Ovary (tissue), 9 donors: ENCODE results near the gene FAM219A. TPM values are rescaled to one million over a fixed set of nuclear protein-coding genes. Genes with fewer than 3 reads are reported as not detected.

Source experiments
- DNase-seq, 5 donors: peaks; one replicate each; pipeline ENCODE4 v3.0.0-alpha.2; 2019 to 2020
- H3K27ac ChIP-seq, 2 donors: fragments of 200-600 bp; one replicate each; pipeline versions ENCODE4 v1.5.1 to v1.8.0; 2019 to 2022
- H3K27me3 ChIP-seq: fragments of 200-600 bp; one replicate; pipeline ENCODE4 v1.8.0; 2022
- H3K36me3 ChIP-seq: fragments of 200-600 bp; sonication (generic); one replicate; pipeline ENCODE4 v1.5.1; 2019
- H3K4me1 ChIP-seq: one replicate; pipeline ENCODE4 v1.8.1; 2013; ENCODE audit warnings: mild to moderate bottlenecking, moderate library complexity; ENCODE audit not compliant: insufficient read depth
- H3K4me3 ChIP-seq: fragments of 200-600 bp; sonication (generic); one replicate; pipeline ENCODE4 v1.5.1; 2017
- H3K9me3 ChIP-seq, 2 donors: fragments of 200-600 bp in 1 of 2; sonication (generic) in 1 of 2; one replicate each; pipeline versions ENCODE4 v1.5.1 to v1.8.1; 2013 to 2019; ENCODE audit warnings: mild to moderate bottlenecking in 1 of 2, moderate library complexity in 1 of 2
- EP300 ChIP-seq: sonication (generic); formaldehyde crosslinking; IDR thresholded peaks from one replicate; pipeline ENCODE4 v1.6.1; 2017; ENCODE audit warnings: antibody characterized with exemption
- POLR2A ChIP-seq: fragments of 450-650 bp; IDR thresholded peaks from one replicate; pipeline ENCODE4 v1.6.1; 2017; ENCODE audit warnings: antibody characterized with exemption, mild to moderate bottlenecking, moderate library complexity
- WGBS, 3 donors: extraction: QIAGEN DNeasy Blood & Tissue Kit in 1 of 3; methylation state at CpG; one replicate each; pipeline versions ENCODE4 v1.1.5 to v1.1.7; 2013 to 2017; 5-methylcytosine and 5-hydroxymethylcytosine counted together
- intact Hi-C, 4 donors: fragments of 100-400 bp; cut with DNase I; formaldehyde crosslinking; loops; one replicate each; pipeline versions ENCODE4 v1.11.0 to v1.15.1; 2022 to 2023
- polyA plus RNA-seq, 2 donors: library from polyadenylated mRNA; stranded (reverse); fragments of 200-250 nt in 1 of 2; fragments of 350-450 nt in 1 of 2; fragmentation: Illumina TruSeq in 1 of 2; extraction: RNeasy Lipid Tissue Mini Kit (QIAGEN cat#74804) in 1 of 2; gene quantifications; one replicate each; pipeline ENCODE4 v1.2.3, GENCODE V29; 2013 to 2014
- total RNA-seq, 7 donors: library from RNA; depleted of rRNA in 2 of 7; stranded (reverse); fragments of >200 nt in 2 of 7; fragmentation: NEBNext Ultra II Directional in 3 of 7; extraction: Animal tissue kit (Norgen Biotek cat#: 25700) in 3 of 7; gene quantifications; one replicate each; pipeline versions ENCODE4 v1.1.0 to v1.2.4, GENCODE V29; 2016 to 2023
- TF ChIP-seq, protein P1 (sequence below), 3 donors: fragments of 450-650 bp in 2 of 3; fragments of 200-600 bp in 1 of 3; IDR thresholded peaks; one replicate each; pipeline versions ENCODE4 v1.5.1 to v1.8.0; 2016 to 2022; ENCODE audit warnings: antibody characterized with exemption in 3 of 3, mild to moderate bottlenecking in 1 of 3
- donor health status: DM: no; HTN: no; CAD: no; lungs with moderate emphysema.
- donor health status: DM: no; HTN: no; CAD: no.
- donor health status: Bipolar disorder and iron deficiency.
- donor health status: DM: yes; HTN: yes; CAD: no.
- donor health status: DM: no; HTN: no; CAD: no.
- donor health status: DM: yes; HTN: yes; CAD: no.

Gene FAM219A
- total and polyA plus RNA-seq, 9 donors = 5.2 to 24.7 (median 15.2) TPM

DNA sequence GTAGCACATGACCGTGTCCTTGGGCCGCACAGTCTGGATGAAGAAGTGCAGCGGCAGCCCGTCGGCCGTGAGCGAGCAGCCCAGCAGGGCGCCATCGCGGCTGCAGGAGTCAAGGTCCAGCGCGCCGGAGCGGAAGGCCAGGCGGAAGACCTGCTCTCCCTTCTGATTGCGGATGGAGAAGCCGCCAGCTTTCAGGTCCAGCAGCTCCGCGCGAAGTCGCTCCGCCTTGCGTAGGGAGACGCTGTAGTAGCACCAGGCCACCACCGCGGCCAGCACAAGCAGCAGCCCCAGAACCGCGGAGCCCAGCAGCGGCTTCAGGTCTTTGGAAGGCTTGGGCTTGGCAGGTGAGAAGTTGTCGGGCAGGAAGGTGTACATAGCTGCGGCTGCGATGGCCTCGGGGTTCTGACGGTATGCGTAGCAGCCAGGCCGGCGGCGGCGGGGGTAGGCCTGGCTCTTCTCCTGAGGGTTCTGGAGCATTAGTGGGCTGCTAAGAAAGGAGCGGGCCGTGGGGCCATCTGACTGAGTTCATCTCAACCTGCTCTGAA, 85.8 kb downstream of the FAM219A start:
- Histone ChIP-seq H3K4me3 (no peak overlapping the region), H3K27ac (no peak overlapping the region), H3K36me3 (no peaks in the 10 kb centered on the region), H3K9me3 (peaks cover 0 to 18% of the 10 kb centered on the region in 2 donors), H3K27me3 (no peaks in the 10 kb centered on the region), H3K4me1 (peaks cover 1% of the 10 kb centered on the region)
- DNase-seq = no peak
- TF ChIP-seq POLR2A (no peak), EP300 (no peak)
- TF ChIP-seq, protein P1, sequence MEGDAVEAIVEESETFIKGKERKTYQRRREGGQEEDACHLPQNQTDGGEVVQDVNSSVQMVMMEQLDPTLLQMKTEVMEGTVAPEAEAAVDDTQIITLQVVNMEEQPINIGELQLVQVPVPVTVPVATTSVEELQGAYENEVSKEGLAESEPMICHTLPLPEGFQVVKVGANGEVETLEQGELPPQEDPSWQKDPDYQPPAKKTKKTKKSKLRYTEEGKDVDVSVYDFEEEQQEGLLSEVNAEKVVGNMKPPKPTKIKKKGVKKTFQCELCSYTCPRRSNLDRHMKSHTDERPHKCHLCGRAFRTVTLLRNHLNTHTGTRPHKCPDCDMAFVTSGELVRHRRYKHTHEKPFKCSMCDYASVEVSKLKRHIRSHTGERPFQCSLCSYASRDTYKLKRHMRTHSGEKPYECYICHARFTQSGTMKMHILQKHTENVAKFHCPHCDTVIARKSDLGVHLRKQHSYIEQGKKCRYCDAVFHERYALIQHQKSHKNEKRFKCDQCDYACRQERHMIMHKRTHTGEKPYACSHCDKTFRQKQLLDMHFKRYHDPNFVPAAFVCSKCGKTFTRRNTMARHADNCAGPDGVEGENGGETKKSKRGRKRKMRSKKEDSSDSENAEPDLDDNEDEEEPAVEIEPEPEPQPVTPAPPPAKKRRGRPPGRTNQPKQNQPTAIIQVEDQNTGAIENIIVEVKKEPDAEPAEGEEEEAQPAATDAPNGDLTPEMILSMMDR (IDR thresholded peaks at IDR 0.05) = no peak
- intact Hi-C loops = no loop called here
- WGBS, 3 donors = 34 to 56% (median 51%) methylated on average over 34 to 41 of the region's 41 CpGs

DNA sequence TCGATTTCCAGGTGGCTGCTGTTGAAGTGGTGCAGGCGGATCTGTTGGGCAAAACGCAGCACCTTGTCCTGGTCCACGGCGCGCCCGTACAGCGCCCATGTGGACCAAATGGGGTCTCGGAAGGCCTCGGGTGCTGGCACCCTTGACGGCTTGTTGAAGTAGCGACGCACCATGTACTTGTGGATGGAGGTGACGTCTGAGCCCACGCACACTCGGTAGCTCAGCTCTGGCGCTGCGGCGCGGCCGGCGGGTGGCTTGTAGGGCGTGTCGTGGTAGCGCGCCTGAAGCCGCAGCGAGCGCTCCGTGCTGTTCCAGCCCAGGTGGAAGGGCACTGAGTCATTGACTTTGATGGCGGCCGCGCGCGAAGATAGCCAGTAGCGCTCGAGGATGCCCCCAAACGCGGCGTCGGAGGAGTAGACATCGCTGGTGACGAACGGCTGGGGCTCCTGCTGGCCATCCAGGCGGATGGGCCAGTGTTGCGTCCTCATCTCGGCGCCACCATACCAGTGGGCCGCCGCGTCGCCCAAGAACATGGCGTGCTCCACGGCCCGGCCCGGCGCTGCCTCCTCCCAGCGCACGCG, 86.4 kb downstream of the FAM219A start:
- intact Hi-C loops = no loop called here
- 60 to 68% (median 66%) methylated on average over 55 to 60 of the region's 60 CpGs for WGBS, 3 donors
- H3K4me1 ChIP-seq = peaks cover 1% of the 10 kb centered on the region

GRCh38 chr9:34370970-34371880, 87.1 kb downstream of the FAM219A start:
- Histone ChIP-seq H3K9me3 (peaks cover 0 to 18% of the 10 kb centered on the region in 2 donors), H3K27ac (no peak overlapping the region), H3K4me3 (no peak overlapping the region), H3K27me3 (no peaks in the 10 kb centered on the region), H3K36me3 (no peaks in the 10 kb centered on the region), H3K4me1 (no peaks in the 10 kb centered on the region)
- no peak for DNase-seq
- intact Hi-C loops = no loop called here
- 18 to 29% (median 23%) methylated on average over 105 of the region's 105 CpGs for WGBS, 3 donors
- TF ChIP-seq POLR2A = no peak
- no peak for TF ChIP-seq EP300
- TF ChIP-seq, protein P1 (IDR thresholded peaks at IDR 0.05) = no peak

More for the DNA sequence above, 86.4 kb downstream of the FAM219A start:
- Histone ChIP-seq H3K27ac (no peak overlapping the region), H3K4me3 (no peak overlapping the region), H3K9me3 (peaks cover 0 to 18% of the 10 kb centered on the region in 2 donors), H3K27me3 (no peaks in the 10 kb centered on the region), H3K36me3 (no peaks in the 10 kb centered on the region)
- DNase-seq = no peak
- TF ChIP-seq, protein P1 (IDR thresholded peaks at IDR 0.05) = no peak
- TF ChIP-seq EP300 (no peak), POLR2A (no peak)

GRCh38 chr9:34370335-34370969, 87.9 kb downstream of the FAM219A start:
- Histone ChIP-seq H3K27ac (no peak overlapping the region), H3K27me3 (no peaks in the 10 kb centered on the region), H3K4me1 (no peaks in the 10 kb centered on the region), H3K4me3 (no peak overlapping the region), H3K36me3 (no peaks in the 10 kb centered on the region), H3K9me3 (peaks cover 0 to 18% of the 10 kb centered on the region in 2 donors)
- intact Hi-C loops = no loop called here
- TF ChIP-seq, protein P1 (IDR thresholded peaks at IDR 0.05) = no peak
- TF ChIP-seq EP300 (no peak), POLR2A (no peak)
- DNase-seq = no peak
- 35 to 53% (median 43%) methylated on average over 15 to 23 of the region's 23 CpGs for WGBS, 3 donors
